Left ventricle myocardium superior (tissue), 1 donor: Measurements from ENCODE around the gene PRPF31. TPM values are rescaled to one million over a fixed set of nuclear protein-coding genes. Genes with fewer than 3 reads are reported as not detected.
A peak's percentile ranks its signal among the peaks of the same experiment; 100 is the strongest.

ENCODE experiments used
- ATAC-seq: fragments of 200-7000 bp; cut with Tn5 transposase; one replicate; pipeline ENCODE4 v1.9.1; 2020; ENCODE audit warnings: mild to moderate bottlenecking, moderate library complexity
- DNase-seq: peaks from one replicate; pipeline ENCODE4 v3.0.0-alpha.2; 2020
- intact Hi-C: fragments of 100-400 bp; cut with micrococcal nuclease; formaldehyde crosslinking; loops from one replicate; pipeline ENCODE4 v1.11.0; 2022
- total RNA-seq: library from RNA; stranded (reverse); fragmentation: NEBNext Ultra II Directional; extraction: Animal tissue kit (Norgen Biotek cat#: 25700); gene quantifications from one replicate; pipeline ENCODE4 v1.2.1, GENCODE V29; 2021
- donor health status: DM: no; HTN: yes; CAD: no; lungs with severe emphysema.

PRPF31 gene
- total RNA-seq, 1 donor from 2014 or later = 43.2 TPM

DNA sequence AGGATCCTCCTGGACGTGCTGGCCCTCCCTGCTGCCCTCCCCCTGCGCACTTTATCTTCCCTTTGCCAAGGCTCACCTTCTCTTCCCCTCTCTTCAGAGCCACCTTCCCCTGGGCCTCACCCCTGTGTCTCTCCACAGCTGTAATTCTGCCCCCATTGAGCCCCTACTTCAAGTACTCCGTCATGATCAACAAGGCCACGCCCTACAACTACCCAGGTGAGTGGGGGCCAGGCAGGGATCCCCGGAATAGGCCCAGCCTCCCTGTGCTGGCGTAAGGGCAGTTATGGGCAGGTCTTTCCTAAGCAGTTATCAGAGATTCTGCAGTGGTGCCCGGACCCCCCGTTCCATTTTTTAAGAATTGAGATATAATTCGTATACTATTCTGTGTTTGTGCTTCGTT is 9.8 kb upstream of the PRPF31 start:
- ATAC-seq (no peak), DNase-seq (no peak)
- intact Hi-C loops = no loop called here

DNA sequence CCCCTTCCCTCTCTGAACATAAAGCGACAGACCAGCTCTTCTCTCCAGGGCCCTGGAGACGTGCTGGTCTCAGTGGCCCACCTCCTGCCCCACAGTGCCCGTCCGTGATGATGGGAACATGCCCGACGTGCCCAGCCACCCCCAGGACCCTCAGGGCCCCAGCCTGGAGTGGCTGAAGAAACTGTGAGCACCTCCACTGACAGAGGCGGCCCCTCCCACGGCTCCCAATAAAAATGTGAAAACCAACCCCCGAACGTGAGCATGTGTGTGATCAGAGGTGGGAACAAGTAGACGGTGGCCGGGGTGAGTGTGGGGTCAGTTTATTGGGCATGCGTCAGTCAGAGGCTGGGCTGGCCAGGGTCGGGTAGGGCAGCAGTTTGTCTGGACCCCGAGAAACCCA is 8.8 kb upstream of the PRPF31 start:
- DNase-seq = no peak
- intact Hi-C loops = no loop called here
- ATAC-seq = no peak

DNA sequence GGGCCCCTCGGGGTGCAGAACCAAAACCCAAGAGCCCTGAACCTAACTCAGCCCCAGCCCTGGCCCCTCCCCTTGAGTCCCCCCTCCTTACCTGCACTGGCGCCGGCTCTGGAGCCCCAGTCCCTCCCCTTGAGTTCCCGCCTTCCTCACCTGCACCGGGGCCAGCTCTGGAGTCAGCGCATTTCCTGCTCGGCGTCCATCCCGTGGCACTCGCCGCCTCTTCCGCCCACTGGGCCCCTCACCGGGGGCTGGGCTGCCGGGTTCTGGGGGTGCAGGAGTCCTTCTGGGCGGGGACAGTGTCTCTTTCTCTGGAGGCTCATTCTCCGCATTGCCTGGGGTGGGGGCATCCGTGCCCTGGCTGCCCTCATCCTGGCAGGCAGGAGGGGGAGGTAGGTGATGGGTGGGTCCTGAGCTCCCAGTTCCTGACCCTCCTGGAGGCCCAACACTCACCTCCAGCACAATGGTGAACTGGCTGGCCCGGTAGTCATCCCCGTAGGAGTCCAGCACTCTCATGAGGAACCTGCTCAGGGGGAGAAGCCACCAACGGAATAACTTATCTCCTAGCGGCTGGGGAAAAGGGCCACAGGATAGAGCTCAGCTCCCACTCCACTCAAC is 7.6 kb upstream of the PRPF31 start:
- intact Hi-C loops = no loop called here
- no peak for DNase-seq
- no peak for ATAC-seq

DNA sequence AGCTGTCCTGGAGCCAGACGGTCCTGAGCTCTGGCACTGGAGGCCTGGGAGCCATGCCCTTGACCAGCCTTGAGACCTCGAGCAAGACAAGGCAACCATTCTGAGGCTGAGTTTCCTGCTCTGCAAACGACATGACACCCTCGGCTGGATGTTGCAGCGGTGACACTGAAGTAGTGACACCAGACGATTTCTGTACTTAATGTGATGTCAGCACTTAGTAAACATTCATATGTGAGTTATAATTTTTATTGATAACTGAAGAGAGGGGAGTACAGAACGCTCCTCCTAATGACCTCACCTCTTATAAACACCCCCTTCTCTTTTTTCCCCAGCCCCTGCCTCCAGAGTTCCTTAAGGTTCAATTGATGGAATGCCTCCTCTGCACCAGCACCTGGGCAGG is 7.1 kb upstream of the PRPF31 start:
- ATAC-seq = no peak
- intact Hi-C loops = no loop called here
- no peak for DNase-seq

DNA sequence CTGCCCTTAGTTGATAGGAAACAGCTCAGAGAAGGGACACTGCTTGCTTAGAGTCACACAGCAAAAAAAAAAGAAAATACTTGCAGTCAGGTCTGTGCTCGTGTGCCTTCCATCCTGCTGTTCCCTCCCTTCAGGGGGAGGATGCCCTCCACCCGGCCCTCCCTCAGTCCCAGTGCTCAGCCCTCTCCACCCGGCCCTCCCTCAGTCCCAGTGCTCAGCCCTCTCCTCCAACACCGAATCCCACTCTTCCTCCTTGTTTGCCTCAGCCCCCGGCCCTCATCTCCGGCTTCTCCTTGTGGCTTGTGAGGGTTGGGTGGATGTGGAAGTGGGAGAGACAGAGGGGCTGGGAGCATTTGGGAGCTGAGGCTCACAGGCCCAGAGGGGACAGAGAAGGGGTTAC is 5.9 kb upstream of the PRPF31 start:
- ATAC-seq (no peak), DNase-seq (no peak)
- intact Hi-C loops = no loop called here

DNA sequence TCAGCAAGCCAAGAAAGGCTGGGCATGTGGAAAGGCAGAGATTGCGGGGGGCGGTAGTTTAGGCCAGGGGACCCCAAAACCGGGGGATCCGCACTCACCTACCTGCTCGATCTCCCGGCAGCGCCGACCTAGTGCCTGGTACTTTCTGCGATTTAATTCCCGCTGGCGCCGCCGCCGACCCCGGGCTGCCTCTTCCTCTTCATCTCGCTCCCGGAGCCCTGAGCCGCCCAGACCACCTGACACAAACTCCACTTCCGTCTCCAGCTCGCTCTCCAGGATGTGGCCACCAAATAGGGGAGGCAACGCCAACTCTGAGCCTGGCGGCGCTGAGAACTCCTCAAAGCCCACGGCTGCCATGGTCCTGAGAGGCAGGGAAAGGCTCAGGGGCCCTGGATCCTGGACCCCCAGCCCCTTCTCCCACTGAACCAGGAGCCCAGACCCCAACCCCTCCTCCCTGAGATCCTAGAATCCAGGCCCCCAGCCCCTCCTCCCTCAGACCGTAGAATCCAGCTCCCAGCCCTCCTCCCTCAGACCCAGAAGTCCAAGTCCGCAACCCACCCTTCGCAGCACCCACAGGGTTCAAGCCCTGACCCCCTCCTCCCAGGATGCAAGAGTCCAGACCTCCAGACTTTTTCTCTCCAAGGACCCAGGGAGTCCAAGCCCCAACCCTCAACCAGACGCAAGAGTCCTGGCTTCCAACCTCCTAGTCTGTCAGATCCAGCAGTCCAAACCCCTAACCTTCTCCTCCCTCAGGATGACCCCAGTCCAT is 1.0 kb upstream of the PRPF31 start:
- ATAC-seq (peak; percentile 5), DNase-seq (no peak)
- intact Hi-C loops = no loop called here

GRCh38 chr19:54121259-54121658 is 5.7 kb downstream of the PRPF31 start:
- intact Hi-C loops = no loop called here
- no peak for DNase-seq
- no peak for ATAC-seq

DNA sequence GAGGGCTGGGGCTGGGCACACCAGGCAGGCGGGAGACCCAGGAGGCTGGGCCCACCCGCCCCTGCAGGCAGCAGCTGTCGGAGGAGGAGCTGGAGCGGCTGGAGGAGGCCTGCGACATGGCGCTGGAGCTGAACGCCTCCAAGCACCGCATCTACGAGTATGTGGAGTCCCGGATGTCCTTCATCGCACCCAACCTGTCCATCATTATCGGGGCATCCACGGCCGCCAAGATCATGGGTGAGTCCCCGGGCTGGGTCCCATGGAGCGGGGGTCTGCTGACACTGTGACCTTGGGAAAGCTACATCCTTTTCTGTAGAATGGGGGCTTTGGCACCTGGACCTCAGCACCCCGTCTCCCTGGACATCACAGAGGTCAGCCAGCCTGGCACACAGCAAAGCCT is 8.1 kb downstream of the PRPF31 start:
- DNase-seq = no peak
- intact Hi-C loops = no loop called here
- ATAC-seq = no peak

DNA sequence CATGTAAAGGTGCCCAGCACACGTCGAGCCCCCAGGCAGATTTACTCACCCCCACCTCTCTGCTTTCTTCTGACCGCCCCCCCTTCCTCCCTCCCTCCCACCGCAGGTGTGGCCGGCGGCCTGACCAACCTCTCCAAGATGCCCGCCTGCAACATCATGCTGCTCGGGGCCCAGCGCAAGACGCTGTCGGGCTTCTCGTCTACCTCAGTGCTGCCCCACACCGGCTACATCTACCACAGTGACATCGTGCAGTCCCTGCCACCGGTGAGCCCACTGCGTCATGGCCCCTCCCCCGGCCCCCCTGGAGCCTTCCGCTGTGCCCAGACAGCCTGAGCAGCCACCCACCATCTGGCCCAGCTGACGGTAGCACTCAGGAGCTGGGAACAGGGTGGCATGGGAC is 8.8 kb downstream of the PRPF31 start:
- DNase-seq (no peak), ATAC-seq (no peak)
- intact Hi-C loops = no loop called here

DNA sequence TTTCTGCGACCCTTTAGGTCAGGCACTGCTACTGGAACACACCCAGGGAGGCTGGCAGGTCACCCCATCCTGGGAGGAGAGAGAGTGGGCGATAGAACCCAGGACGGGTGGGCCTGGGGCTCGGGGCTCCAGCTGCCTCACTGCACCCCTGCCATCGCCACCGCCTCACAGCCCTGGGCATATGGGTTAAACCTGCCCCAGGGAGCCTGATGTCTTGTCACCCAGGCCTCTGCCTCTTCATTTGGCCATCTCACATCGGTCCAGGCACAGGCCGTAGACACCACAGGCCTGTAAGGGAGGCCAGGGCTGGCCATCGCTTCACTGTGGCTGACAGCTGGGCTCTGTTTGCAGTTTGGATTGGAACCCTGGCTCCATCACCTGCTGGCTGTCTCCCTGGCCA is 10.2 kb downstream of the PRPF31 start:
- no peak for DNase-seq
- intact Hi-C loops = no loop called here
- no peak for ATAC-seq

- intact Hi-C loops = no loop called here
- DNase-seq (no peak), ATAC-seq (no peak)
These were observed 12.3 kb downstream of the PRPF31 start for GRCh38 chr19:54127688-54128440.

GRCh38 chr19:54128441-54128725 is 12.8 kb downstream of the PRPF31 start:
- intact Hi-C loops = no loop called here
- ATAC-seq = no peak
- DNase-seq = no peak

DNA sequence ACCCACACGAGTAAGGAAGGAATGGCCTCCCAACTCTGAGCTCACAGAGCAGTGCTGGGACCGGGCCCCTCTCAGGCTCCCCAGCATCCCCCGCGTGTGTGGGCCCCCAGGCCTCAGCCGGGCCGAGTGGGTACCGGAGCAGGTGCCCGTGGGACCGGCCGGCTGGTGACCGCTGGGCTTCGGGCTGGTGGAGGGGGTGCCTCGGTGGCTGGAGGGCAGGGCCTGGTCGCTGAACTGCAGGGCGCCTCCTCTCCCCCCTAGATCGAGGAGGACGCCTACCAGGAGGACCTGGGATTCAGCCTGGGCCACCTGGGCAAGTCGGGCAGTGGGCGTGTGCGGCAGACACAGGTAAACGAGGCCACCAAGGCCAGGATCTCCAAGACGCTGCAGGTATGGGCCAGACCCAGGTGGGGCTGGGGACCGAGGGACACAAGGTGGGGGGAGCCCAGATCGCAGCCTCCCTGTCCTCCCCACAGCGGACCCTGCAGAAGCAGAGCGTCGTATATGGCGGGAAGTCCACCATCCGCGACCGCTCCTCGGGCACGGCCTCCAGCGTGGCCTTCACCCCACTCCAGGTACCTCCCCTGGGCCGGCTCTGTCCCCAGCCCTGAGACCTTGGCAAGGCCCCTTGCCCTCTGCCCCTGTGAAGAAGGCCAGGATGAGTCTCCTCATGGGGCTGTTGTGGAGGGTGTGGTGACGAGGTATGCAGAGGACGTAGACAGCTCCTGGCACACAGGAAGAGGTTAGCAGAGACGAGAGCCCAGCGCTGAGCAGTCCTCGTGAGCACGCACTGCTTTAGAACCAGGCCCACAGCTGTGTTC is 13.5 kb downstream of the PRPF31 start:
- no peak for ATAC-seq
- no peak for DNase-seq
- intact Hi-C loops = no loop called here

GRCh38 chr19:54129617-54129996 is 14.1 kb downstream of the PRPF31 start:
- intact Hi-C loops = no loop called here
- no peak for DNase-seq
- no peak for ATAC-seq

DNA sequence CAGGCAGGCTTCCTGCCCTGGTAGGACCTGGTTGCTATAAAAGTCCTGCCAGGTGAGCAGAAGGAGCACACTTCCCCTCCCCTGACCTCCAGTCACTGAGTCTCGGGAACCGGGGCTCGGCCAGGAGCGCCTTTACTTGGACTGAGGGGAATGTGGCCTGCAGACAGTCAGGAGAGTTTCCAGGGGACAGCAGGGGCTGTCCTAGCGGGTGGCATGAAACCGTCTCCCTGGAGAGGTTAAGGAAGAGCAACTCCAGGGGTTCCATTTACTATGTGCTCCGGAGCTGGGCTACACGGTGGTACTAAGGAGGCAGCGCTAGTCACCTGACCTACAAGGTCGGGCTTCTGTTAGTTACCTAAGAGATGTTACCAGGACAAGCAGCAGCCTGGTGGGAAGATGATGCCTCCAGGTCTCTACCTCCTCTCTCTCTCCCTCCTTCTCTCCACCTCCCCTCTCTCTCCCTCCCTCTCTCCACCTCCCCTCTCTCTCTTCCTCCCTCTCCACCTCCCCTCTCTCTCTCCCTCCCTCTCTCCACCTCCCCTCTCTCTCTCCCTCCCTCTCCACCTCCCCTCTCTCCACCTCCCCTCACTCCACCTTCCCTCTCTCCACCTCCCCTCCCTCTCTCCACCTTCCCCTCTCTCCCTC is 17.9 kb downstream of the PRPF31 start:
- no peak for DNase-seq
- intact Hi-C loops = no loop called here
- no peak for ATAC-seq

- DNase-seq = no peak
- no peak for ATAC-seq
- intact Hi-C loops = no loop called here
These were observed 18.5 kb downstream of the PRPF31 start for GRCh38 chr19:54133957-54134590.

DNA sequence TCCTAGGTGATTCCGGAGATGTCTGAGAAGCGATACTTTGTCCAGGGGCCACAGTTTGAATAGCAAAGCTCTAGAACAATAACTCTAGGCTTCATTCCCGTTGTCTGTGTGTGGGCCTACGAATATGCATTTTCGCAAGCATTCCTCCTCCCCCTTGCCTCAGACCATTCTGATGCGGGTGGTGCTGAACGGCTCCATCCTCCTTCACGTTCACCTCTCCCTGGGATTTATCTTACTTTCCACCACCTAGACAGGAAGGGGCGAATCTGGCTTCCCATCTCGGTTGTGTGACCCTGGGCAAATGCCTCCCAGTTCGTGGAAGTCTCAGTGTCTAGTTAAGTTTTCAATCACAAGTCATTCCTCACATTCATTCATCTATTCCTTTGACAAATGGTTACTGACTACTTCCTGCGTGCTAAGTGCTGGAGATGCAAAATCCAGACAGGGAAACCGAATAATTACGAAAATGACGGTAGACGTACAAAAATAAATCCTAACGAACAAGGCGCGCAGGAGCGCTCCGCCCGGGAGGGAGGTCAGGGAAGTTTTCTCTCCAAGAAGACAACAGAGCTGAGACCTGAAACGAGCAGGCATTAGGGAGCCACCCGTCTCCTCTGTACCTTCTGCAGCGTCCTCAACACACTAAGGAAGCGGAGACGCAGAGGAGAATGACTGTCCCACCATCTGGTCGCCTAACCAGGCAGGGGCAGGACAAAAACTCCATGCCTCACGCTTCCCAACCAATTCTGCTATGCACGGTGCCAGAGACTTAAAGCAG is 20.7 kb downstream of the PRPF31 start:
- ATAC-seq (no peak), DNase-seq (no peak)
- intact Hi-C loops = no loop called here
